Osteoblast (primary cell): ENCODE measurements around the gene DPP4. TPM values are rescaled to one million over a fixed set of nuclear protein-coding genes. Genes with fewer than 3 reads are reported as not detected.

ENCODE experiments used
- DNase-seq: peaks from one replicate; pipeline ENCODE4 v3.0.0; 2011; ENCODE audit warnings: low spot score, mixed read lengths; ENCODE audit not compliant: insufficient read length; ENCODE audit errors: missing footprints
- H2AFZ ChIP-seq: 2 replicates; pipeline ENCODE4 v1.6.0; 2011; ENCODE audit warnings: mild to moderate bottlenecking, low read length
- H3K27ac ChIP-seq: 2 replicates; pipeline ENCODE4 v1.5.1; 2011; ENCODE audit warnings: mild to moderate bottlenecking, low read depth, low read length, moderate library complexity
- H3K27me3 ChIP-seq: 2 replicates; pipeline ENCODE4 v1.6.0; 2012; ENCODE audit warnings: mild to moderate bottlenecking, control low read depth, inconsistent platforms, low read length, moderate library complexity; ENCODE audit not compliant: insufficient read depth
- H3K36me3 ChIP-seq: 2 replicates; pipeline ENCODE4 v1.5.1; 2011; ENCODE audit warnings: mild to moderate bottlenecking, low read length, control low read depth, moderate library complexity; ENCODE audit not compliant: insufficient read depth
- H3K4me1 ChIP-seq: 2 replicates; pipeline ENCODE4 v1.5.1; 2011; ENCODE audit warnings: mild to moderate bottlenecking, low read length, control low read depth, moderate library complexity; ENCODE audit not compliant: insufficient read depth
- H3K4me2 ChIP-seq: 2 replicates; pipeline ENCODE4 v1.6.0; 2011; ENCODE audit warnings: mild to moderate bottlenecking, low read length; ENCODE audit not compliant: insufficient read depth
- H3K4me3 ChIP-seq: fragments of 200-600 bp; sonication (generic); 3 replicates; pipeline ENCODE4 v1.5.1; 2012; ENCODE audit warnings: mild to moderate bottlenecking, low read length, inconsistent platforms; ENCODE audit not compliant: insufficient read depth
- H3K79me2 ChIP-seq: 2 replicates; pipeline ENCODE4 v1.6.0; 2012; ENCODE audit warnings: mild to moderate bottlenecking, low read length, control low read depth, inconsistent platforms; ENCODE audit not compliant: insufficient read depth
- H3K9me3 ChIP-seq: 2 replicates; pipeline ENCODE4 v1.5.1; 2011; ENCODE audit warnings: low read depth, low read length, control low read depth
- H4K20me1 ChIP-seq: 2 replicates; pipeline ENCODE4 v1.6.0; 2012; ENCODE audit warnings: mild to moderate bottlenecking, low read length, control low read depth; ENCODE audit not compliant: insufficient read depth
- CTCF ChIP-seq: IDR thresholded peaks from 2 replicates; pipeline ENCODE4 v1.5.1; 2011; ENCODE audit warnings: mild to moderate bottlenecking, low read depth, low read length, moderate library complexity; ENCODE audit errors: extremely low read depth
- total RNA-seq: library from RNA; depleted of rRNA; stranded (reverse); fragments of >200 nt; gene quantifications from 2 replicates; pipeline ENCODE4 v1.2.3, GENCODE V29; 2012

DPP4 gene
- total RNA-seq, 1 donor, result 192 TPM

GRCh38 chr2:162028511-162028910, 45.5 kb downstream of the DPP4 start:
- Histone ChIP-seq H3K4me2 (no peak overlapping the region), H3K27me3 (no peaks in the 10 kb centered on the region), H3K27ac (no peak overlapping the region), H2AFZ (no peak overlapping the region), H3K79me2 (no peaks in the 10 kb centered on the region), H3K4me1 (peaks cover 34% of the 10 kb centered on the region), H3K4me3 (no peak overlapping the region), H3K36me3 (peaks cover 6% of the 10 kb centered on the region), H3K9me3 (no peaks in the 10 kb centered on the region), H4K20me1 (no peaks in the 10 kb centered on the region)
- no peak for TF ChIP-seq CTCF
- no peak for DNase-seq

GRCh38 chr2:162025121-162025911, 48.7 kb downstream of the DPP4 start:
- DNase-seq, result peak; percentile 73
- Histone ChIP-seq H3K27me3 (no peaks in the 10 kb centered on the region), H3K4me2 (peak overlapping the region; percentile 15), H4K20me1 (no peaks in the 10 kb centered on the region), H3K79me2 (no peaks in the 10 kb centered on the region), H3K4me1 (peaks cover 37% of the 10 kb centered on the region), H3K36me3 (no peaks in the 10 kb centered on the region), H3K4me3 (no peak overlapping the region), H3K9me3 (no peaks in the 10 kb centered on the region), H2AFZ (no peak overlapping the region), H3K27ac (no peak overlapping the region)
- TF ChIP-seq CTCF, result no peak

GRCh38 chr2:162022290-162022945, 51.6 kb downstream of the DPP4 start:
- no peak overlapping the region for H3K4me3 ChIP-seq
- H3K27me3 ChIP-seq, result no peaks in the 10 kb centered on the region
- peaks cover 24% of the 10 kb centered on the region for H3K4me1 ChIP-seq
- no peak overlapping the region for H2AFZ ChIP-seq
- DNase-seq, result peak; percentile 89
- TF ChIP-seq CTCF, result no peak
- no peak overlapping the region for H3K4me2 ChIP-seq
- no peak overlapping the region for H3K27ac ChIP-seq
- H3K36me3 ChIP-seq, result peaks cover 4% of the 10 kb centered on the region
- H3K79me2 ChIP-seq, result no peaks in the 10 kb centered on the region
- no peaks in the 10 kb centered on the region for H3K9me3 ChIP-seq
- H4K20me1 ChIP-seq, result no peaks in the 10 kb centered on the region

GRCh38 chr2:162021516-162022058, 52.4 kb downstream of the DPP4 start:
- TF ChIP-seq CTCF, result no peak
- no peaks in the 10 kb centered on the region for H3K9me3 ChIP-seq
- no peak for DNase-seq
- H3K4me2 ChIP-seq, result no peak overlapping the region
- no peak overlapping the region for H2AFZ ChIP-seq
- no peaks in the 10 kb centered on the region for H3K79me2 ChIP-seq
- H3K27ac ChIP-seq, result no peak overlapping the region
- no peaks in the 10 kb centered on the region for H4K20me1 ChIP-seq
- no peaks in the 10 kb centered on the region for H3K27me3 ChIP-seq
- H3K4me1 ChIP-seq, result peaks cover 24% of the 10 kb centered on the region
- peaks cover 4% of the 10 kb centered on the region for H3K36me3 ChIP-seq
- H3K4me3 ChIP-seq, result no peak overlapping the region
